ENCODE results near the gene IGBP1.

DNA sequence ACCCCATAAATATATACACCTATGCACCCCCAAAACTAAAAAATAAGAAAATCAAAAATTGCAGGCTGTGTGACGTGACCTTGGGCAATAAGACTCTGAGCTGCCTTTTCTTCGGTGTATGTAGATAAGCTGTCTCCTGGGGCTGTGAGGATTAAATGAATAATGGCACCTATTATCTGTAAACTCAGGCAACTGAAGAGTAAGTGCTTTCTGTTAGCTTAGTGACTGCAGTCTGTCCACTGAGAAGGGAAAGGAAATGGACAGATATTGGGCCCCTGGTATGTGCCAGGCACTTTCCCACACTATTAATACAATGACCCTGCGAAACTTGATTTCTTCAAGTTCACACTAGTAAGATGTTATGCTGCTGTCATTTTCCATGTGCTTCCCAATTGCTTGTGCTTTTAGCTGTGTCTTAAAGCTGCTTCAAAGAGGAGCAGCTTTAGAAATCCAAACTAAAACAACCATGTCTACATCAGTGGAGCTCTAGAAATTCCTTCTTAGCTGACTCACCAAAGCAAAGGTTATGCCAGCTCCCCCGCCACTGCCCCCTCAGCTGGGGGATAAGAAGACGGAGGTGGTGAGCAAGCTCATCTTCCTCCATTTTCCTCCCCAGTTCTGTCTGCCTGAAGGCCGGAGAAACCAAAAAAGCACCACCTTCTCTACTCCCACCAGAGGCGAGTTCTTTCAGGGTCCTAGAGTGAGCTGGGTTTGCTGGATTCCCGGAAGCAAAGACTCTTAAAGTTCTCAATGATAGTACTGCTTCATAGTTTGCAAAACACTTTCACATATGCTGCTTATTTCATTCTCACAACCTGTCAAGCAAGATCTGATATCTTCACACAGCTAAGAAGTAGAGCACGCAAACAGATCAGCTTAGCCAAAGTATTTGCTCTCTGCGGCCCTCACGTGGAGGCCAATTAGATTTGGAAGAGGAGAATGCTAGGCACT is 35.3 kb downstream of the IGBP1 start:
- no peak for TF ChIP-seq POLR2A (IDR thresholded peaks at IDR 0.05)
- TF ChIP-seq, protein P1, sequence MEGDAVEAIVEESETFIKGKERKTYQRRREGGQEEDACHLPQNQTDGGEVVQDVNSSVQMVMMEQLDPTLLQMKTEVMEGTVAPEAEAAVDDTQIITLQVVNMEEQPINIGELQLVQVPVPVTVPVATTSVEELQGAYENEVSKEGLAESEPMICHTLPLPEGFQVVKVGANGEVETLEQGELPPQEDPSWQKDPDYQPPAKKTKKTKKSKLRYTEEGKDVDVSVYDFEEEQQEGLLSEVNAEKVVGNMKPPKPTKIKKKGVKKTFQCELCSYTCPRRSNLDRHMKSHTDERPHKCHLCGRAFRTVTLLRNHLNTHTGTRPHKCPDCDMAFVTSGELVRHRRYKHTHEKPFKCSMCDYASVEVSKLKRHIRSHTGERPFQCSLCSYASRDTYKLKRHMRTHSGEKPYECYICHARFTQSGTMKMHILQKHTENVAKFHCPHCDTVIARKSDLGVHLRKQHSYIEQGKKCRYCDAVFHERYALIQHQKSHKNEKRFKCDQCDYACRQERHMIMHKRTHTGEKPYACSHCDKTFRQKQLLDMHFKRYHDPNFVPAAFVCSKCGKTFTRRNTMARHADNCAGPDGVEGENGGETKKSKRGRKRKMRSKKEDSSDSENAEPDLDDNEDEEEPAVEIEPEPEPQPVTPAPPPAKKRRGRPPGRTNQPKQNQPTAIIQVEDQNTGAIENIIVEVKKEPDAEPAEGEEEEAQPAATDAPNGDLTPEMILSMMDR (IDR thresholded peaks at IDR 0.05): no peak

Data from uterus (tissue), 2 donors.